Mesenchymal stem cell (in vitro differentiated cells and primary cell): ENCODE measurements around the gene E2F3.

Experiments
- DNase-seq: peaks from one replicate; pipeline ENCODE4 v3.0.0-alpha.2; 2013
- H2AFZ ChIP-seq: one replicate; pipeline ENCODE4 v1.6.1; 2013; ENCODE audit warnings: low read depth, mild to moderate bottlenecking, control low read depth, inconsistent platforms, low read length, moderate library complexity
- H2AK5ac ChIP-seq: 2 replicates; pipeline ENCODE4 v1.6.1; 2013; ENCODE audit warnings: low read length, moderate library complexity, mild to moderate bottlenecking, inconsistent platforms; ENCODE audit not compliant: severe bottlenecking
- H2BK120ac ChIP-seq: one replicate; pipeline ENCODE4 v1.6.1; 2013; ENCODE audit warnings: low read depth, mild to moderate bottlenecking, inconsistent platforms, low read length, moderate library complexity
- H2BK12ac ChIP-seq, 2 experiments: one replicate each; pipeline ENCODE4 v1.6.1; 2013; ENCODE audit warnings: inconsistent platforms in 2 of 2, low read length in 2 of 2, mild to moderate bottlenecking in 2 of 2, moderate library complexity in 2 of 2, control low read depth in 1 of 2
- H2BK15ac ChIP-seq: one replicate; pipeline ENCODE4 v1.6.1; 2013; ENCODE audit warnings: mild to moderate bottlenecking, low read depth, inconsistent platforms; ENCODE audit not compliant: poor library complexity, severe bottlenecking
- H2BK5ac ChIP-seq: 2 replicates; pipeline ENCODE4 v1.6.1; 2013; ENCODE audit warnings: low read depth, mild to moderate bottlenecking, low read length, control low read depth, inconsistent platforms; ENCODE audit not compliant: poor library complexity, severe bottlenecking
- H3K14ac ChIP-seq, 2 experiments: one replicate each; pipeline ENCODE4 v1.6.1; 2013; ENCODE audit warnings: inconsistent platforms in 2 of 2, low read length in 2 of 2, control low read depth in 1 of 2, mild to moderate bottlenecking in 1 of 2, moderate library complexity in 1 of 2
- H3K18ac ChIP-seq, 2 experiments: one replicate each; pipeline ENCODE4 v1.6.1; 2013; ENCODE audit warnings: inconsistent platforms in 2 of 2, low read length in 2 of 2, control low read depth in 1 of 2, low read depth in 1 of 2, mild to moderate bottlenecking in 1 of 2
- H3K23ac ChIP-seq, 2 experiments: one replicate each; pipeline ENCODE4 v1.6.1; 2013; ENCODE audit warnings: inconsistent platforms in 2 of 2, low read length in 2 of 2, mild to moderate bottlenecking in 2 of 2, moderate library complexity in 2 of 2, control low read depth in 1 of 2
- H3K27ac ChIP-seq: 2 replicates; pipeline ENCODE4 v1.5.1; 2013; ENCODE audit warnings: mild to moderate bottlenecking, moderate library complexity, low read length, control low read depth, inconsistent platforms; ENCODE audit not compliant: poor library complexity, severe bottlenecking
- H3K27me3 ChIP-seq, 2 experiments: 2 replicates each; pipeline versions ENCODE4 v1.6.1 to v1.7.0; 2013; ENCODE audit warnings: low read length in 2 of 2, mild to moderate bottlenecking in 2 of 2, moderate library complexity in 2 of 2, control low read depth in 1 of 2, inconsistent platforms in 1 of 2; ENCODE audit not compliant: control insufficient read depth in 1 of 2, insufficient read depth in 1 of 2
- H3K36me3 ChIP-seq, 2 experiments: 2 replicates each; pipeline versions ENCODE4 v1.6.1 to v1.7.0; 2013; ENCODE audit warnings: low read length in 2 of 2, control low read depth in 1 of 2, inconsistent platforms in 1 of 2, low read depth in 1 of 2, mild to moderate bottlenecking in 1 of 2; ENCODE audit not compliant: insufficient read depth in 2 of 2, control insufficient read depth in 1 of 2
- H3K4ac ChIP-seq, 2 experiments: one replicate each; pipeline ENCODE4 v1.6.1; 2013; ENCODE audit warnings: inconsistent platforms in 2 of 2, low read length in 2 of 2, mild to moderate bottlenecking in 2 of 2, moderate library complexity in 2 of 2, control low read depth in 1 of 2, low read depth in 1 of 2
- H3K4me1 ChIP-seq: 2 replicates; pipeline ENCODE4 v1.6.1; 2013; ENCODE audit warnings: low read depth, low read length, control low read depth; ENCODE audit not compliant: control insufficient read depth, insufficient read depth
- H3K4me2 ChIP-seq: 2 replicates; pipeline ENCODE4 v1.6.1; 2013; ENCODE audit warnings: low read length, mild to moderate bottlenecking, inconsistent platforms; ENCODE audit not compliant: poor library complexity, severe bottlenecking
- H3K4me3 ChIP-seq, 2 experiments: 2 replicates each; pipeline versions ENCODE4 v1.5.1 to v1.7.0; 2013; ENCODE audit warnings: low read length in 2 of 2, mild to moderate bottlenecking in 2 of 2, control low read depth in 1 of 2, low read depth in 1 of 2; ENCODE audit not compliant: insufficient read depth in 1 of 2
- H3K79me1 ChIP-seq: replicated peaks from 2 replicates; pipeline ENCODE4 v1.6.1; 2013; ENCODE audit warnings: mild to moderate bottlenecking, control low read depth, low read length, inconsistent platforms; ENCODE audit not compliant: poor library complexity, severe bottlenecking
- H3K9ac ChIP-seq: 2 replicates; pipeline ENCODE4 v1.7.0; 2013; ENCODE audit warnings: mild to moderate bottlenecking, low read length, moderate library complexity
- H3K9me3 ChIP-seq: 2 replicates; pipeline ENCODE4 v1.7.0; 2013; ENCODE audit warnings: mild to moderate bottlenecking, low read length; ENCODE audit not compliant: control insufficient read depth
- H4K8ac ChIP-seq: one replicate; pipeline ENCODE4 v1.6.1; 2013; ENCODE audit warnings: inconsistent platforms, mild to moderate bottlenecking, low read length, moderate library complexity
- H4K91ac ChIP-seq: one replicate; pipeline ENCODE4 v1.6.1; 2013; ENCODE audit warnings: mild to moderate bottlenecking, low read length, inconsistent platforms
- WGBS: methylation state at CpG from one replicate; pipeline ENCODE4 v1.1.7; 2013; ENCODE audit warnings: mixed read lengths; 5-methylcytosine and 5-hydroxymethylcytosine counted together

The E2F3 gene

DNA sequence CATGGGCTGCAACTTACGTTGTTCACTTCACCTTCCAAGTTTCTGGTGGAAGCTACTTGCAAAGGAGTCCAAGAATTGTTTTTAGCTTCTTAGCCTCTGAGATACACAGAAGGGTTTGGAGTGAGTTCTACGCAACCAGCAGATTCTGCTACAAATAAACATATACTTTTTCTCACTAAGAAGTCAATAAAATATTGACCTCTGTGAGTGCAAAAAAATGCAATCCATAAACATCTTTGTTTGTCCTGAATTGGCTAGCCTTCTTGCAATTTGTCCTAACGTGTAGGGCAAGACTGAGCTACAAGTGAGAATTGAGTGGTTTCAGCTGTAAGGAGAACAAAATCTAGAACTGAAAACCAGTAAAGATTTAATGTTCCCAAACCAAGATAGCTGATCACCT lies 26.2 kb upstream of the E2F3 start:
- 78% methylated on average over 2 of the region's 3 CpGs for WGBS
- Histone ChIP-seq H2BK15ac (no peak overlapping the region), H3K27me3 (no peaks in the 10 kb centered on the region), H2AFZ (no peak overlapping the region), H3K4me3 (no peak overlapping the region), H2BK12ac (no peak overlapping the region), H3K18ac (no peak overlapping the region), H4K8ac (no peak overlapping the region), H3K79me1 (no peaks in the 10 kb centered on the region), H2BK5ac (no peak overlapping the region), H3K27ac (no peak overlapping the region), H2BK120ac (no peak overlapping the region), H3K36me3 (no peaks in the 10 kb centered on the region), H4K91ac (no peak overlapping the region), H3K14ac (no peak overlapping the region), H3K9me3 (no peaks in the 10 kb centered on the region), H3K4ac (no peak overlapping the region), H2AK5ac (no peak overlapping the region), H3K9ac (no peak overlapping the region), H3K4me2 (no peak overlapping the region), H3K4me1 (peaks cover 2% of the 10 kb centered on the region), H3K23ac (no peak overlapping the region)
- no peak for DNase-seq

DNA sequence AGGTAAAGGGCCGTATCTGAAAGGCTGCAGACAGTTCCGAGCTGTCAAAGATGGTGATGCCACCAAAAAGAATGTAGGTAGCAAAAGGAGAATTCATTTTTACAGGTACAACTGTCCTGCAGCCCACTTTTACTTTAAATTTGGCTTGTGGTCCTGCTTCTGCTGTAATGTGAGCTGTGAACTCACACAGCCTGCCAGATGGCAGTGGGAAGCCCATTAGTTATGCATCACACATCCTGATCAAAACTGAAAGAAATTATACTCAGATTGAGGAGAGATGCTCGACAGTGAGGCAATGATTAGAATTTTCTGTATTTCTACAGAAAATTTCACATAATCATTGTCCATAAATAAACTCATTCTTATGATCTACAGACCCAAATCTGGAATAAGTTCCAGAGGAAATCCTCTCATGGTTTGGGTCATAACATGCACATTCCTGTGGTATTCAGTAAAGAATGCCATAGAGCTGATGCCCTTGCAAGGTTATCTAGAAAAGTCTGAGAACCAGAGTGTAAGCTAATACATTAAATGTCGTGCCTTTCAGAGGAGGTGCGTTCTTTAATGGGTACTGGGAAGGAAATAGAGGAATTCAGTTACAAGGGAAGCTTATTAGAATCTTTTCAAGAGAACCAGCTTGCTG lies 23.9 kb upstream of the E2F3 start:
- Histone ChIP-seq H3K4me1 (peaks cover 2% of the 10 kb centered on the region), H3K27ac (peak overlapping the region; percentile 30), H3K36me3 (no peaks in the 10 kb centered on the region), H3K9me3 (peaks cover 3% of the 10 kb centered on the region), H3K27me3 (no peaks in the 10 kb centered on the region), H2BK120ac (no peak overlapping the region), H3K23ac (no peak overlapping the region), H3K4me2 (no peak overlapping the region), H2AK5ac (no peak overlapping the region), H3K14ac (peak overlapping the region in 1 of 2 experiments; percentile 10), H2BK5ac (no peak overlapping the region), H4K91ac (no peak overlapping the region), H3K4me3 (no peak overlapping the region), H3K18ac (peak overlapping the region; percentile 63 to 69), H3K9ac (no peak overlapping the region), H2AFZ (no peak overlapping the region), H2BK15ac (no peak overlapping the region), H4K8ac (no peak overlapping the region), H3K79me1 (no peaks in the 10 kb centered on the region), H3K4ac (peak overlapping the region in 1 of 2 experiments; percentile 18), H2BK12ac (peak overlapping the region; percentile 10 to 49)
- WGBS, result 40% methylated on average over 4 of the region's 5 CpGs
- DNase-seq, result peak; percentile 64

GRCh38 chr6:20379231-20379630 lies 22.4 kb upstream of the E2F3 start:
- peak overlapping the region; percentile 90 for H4K8ac ChIP-seq
- no peak overlapping the region for H3K4me2 ChIP-seq
- H3K36me3 ChIP-seq, result no peaks in the 10 kb centered on the region
- H3K23ac ChIP-seq, result no peak overlapping the region
- no peak for DNase-seq
- no peaks in the 10 kb centered on the region for H3K27me3 ChIP-seq
- H3K4me1 ChIP-seq, result peaks cover 2% of the 10 kb centered on the region
- peak overlapping the region; percentile 83 to 85 for H3K18ac ChIP-seq
- 64% methylated on average over 1 of the region's 1 CpG for WGBS
- no peak overlapping the region for H3K27ac ChIP-seq
- no peak overlapping the region for H3K9ac ChIP-seq
- peak overlapping the region; percentile 65 for H4K91ac ChIP-seq
- H3K4me3 ChIP-seq, result no peak overlapping the region
- H2BK15ac ChIP-seq, result no peak overlapping the region
- peak overlapping the region in 1 of 2 experiments; percentile 97 for H2BK12ac ChIP-seq
- peaks cover 3% of the 10 kb centered on the region for H3K9me3 ChIP-seq
- no peak overlapping the region for H3K14ac ChIP-seq
- H3K4ac ChIP-seq, result peak overlapping the region; percentile 77 to 79
- no peak overlapping the region for H2AK5ac ChIP-seq
- no peak overlapping the region for H2AFZ ChIP-seq
- H3K79me1 ChIP-seq, result no peaks in the 10 kb centered on the region
- H2BK5ac ChIP-seq, result no peak overlapping the region
- H2BK120ac ChIP-seq, result peak overlapping the region; percentile 21

DNA sequence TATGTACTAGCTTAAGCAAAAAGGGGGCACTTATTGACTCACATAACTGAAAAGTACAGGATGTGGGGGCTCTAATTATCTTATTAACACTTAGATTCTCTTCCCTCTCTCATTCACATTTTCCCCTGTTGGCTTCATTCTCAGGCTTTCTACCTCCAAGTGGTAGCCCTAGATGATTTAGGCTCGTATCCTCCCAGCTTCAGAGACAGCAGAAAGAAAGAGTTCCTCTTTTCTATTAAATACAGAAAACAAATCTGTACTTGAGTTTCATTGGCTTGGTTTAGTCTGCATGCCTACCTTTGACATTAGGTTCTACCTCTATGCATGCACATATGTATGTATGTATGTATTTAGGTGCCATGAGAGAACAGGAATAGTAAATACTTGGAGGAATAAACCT lies 15.5 kb upstream of the E2F3 start:
- DNase-seq, result no peak
- H2AK5ac ChIP-seq, result no peak overlapping the region
- H3K4me1 ChIP-seq, result no peaks in the 10 kb centered on the region
- no peak overlapping the region for H2BK12ac ChIP-seq
- H3K27ac ChIP-seq, result no peak overlapping the region
- H3K4me3 ChIP-seq, result no peak overlapping the region
- peaks cover 3% of the 10 kb centered on the region for H3K9me3 ChIP-seq
- H3K14ac ChIP-seq, result no peak overlapping the region
- no peak overlapping the region for H2BK5ac ChIP-seq
- no peak overlapping the region for H3K9ac ChIP-seq
- no peak overlapping the region for H3K23ac ChIP-seq
- no CpG with 5 or more reads among the region's 1 CpG for WGBS
- no peak overlapping the region for H4K91ac ChIP-seq
- H3K36me3 ChIP-seq, result no peaks in the 10 kb centered on the region
- H2BK15ac ChIP-seq, result no peak overlapping the region
- H3K4me2 ChIP-seq, result no peak overlapping the region
- H3K79me1 ChIP-seq, result no peaks in the 10 kb centered on the region
- H2AFZ ChIP-seq, result no peak overlapping the region
- no peak overlapping the region for H3K18ac ChIP-seq
- H2BK120ac ChIP-seq, result no peak overlapping the region
- no peaks in the 10 kb centered on the region for H3K27me3 ChIP-seq
- no peak overlapping the region for H3K4ac ChIP-seq
- H4K8ac ChIP-seq, result no peak overlapping the region
